NT2/D1 (cell line): ENCODE data around the gene CD47.

Source experiments
- DNase-seq: peaks from one replicate; pipeline ENCODE4 v3.0.0-alpha.2; 2011; ENCODE audit warnings: low read depth, low spot score
- H3K27me3 ChIP-seq: 2 replicates; pipeline ENCODE4 v1.6.0; 2011; ENCODE audit warnings: mild to moderate bottlenecking; ENCODE audit not compliant: insufficient read length, insufficient read depth
- H3K36me3 ChIP-seq: 2 replicates; pipeline ENCODE4 v1.6.1; 2011; ENCODE audit warnings: mild to moderate bottlenecking, low read length, mixed read lengths; ENCODE audit not compliant: insufficient read depth, insufficient read length
- H3K4me1 ChIP-seq: 2 replicates; pipeline ENCODE4 v1.5.1; 2011; ENCODE audit not compliant: insufficient read depth, insufficient read length
- H3K4me3 ChIP-seq: 2 replicates; pipeline ENCODE4 v1.5.1; 2011; ENCODE audit warnings: low read depth; ENCODE audit not compliant: insufficient read length
- H3K9ac ChIP-seq: 2 replicates; pipeline ENCODE4 v1.6.0; 2011; ENCODE audit warnings: low read depth; ENCODE audit not compliant: insufficient read length
- H3K9me3 ChIP-seq: 2 replicates; pipeline ENCODE4 v1.5.1; 2011; ENCODE audit warnings: mild to moderate bottlenecking, low read length; ENCODE audit not compliant: insufficient read depth
- SUZ12 ChIP-seq: IDR thresholded peaks from 2 replicates; pipeline ENCODE4 v1.6.1; 2011; ENCODE audit not compliant: insufficient read length, insufficient read depth; ENCODE audit errors: extremely low read depth
- YY1 ChIP-seq: IDR thresholded peaks from 2 replicates; pipeline ENCODE4 v1.6.1; 2011; ENCODE audit not compliant: insufficient read length, insufficient read depth
- ZNF274 ChIP-seq: IDR thresholded peaks from 2 replicates; pipeline ENCODE4 v1.6.1; 2011; ENCODE audit warnings: mild to moderate bottlenecking, low read depth, low read length

CD47 gene

GRCh38 chr3:108131475-108132134 lies 40.8 kb upstream of the CD47 start:
- no peaks in the 10 kb centered on the region for H3K4me1 ChIP-seq

GRCh38 chr3:108130701-108131474 lies 40.1 kb upstream of the CD47 start:
- H3K4me3 ChIP-seq, result no peak overlapping the region
- TF ChIP-seq YY1 (no peak), SUZ12 (no peak), ZNF274 (no peak)
- no peak for DNase-seq
- no peaks in the 10 kb centered on the region for H3K9me3 ChIP-seq
- H3K9ac ChIP-seq, result no peak overlapping the region
- no peaks in the 10 kb centered on the region for H3K27me3 ChIP-seq
- no peaks in the 10 kb centered on the region for H3K36me3 ChIP-seq
- H3K4me1 ChIP-seq, result no peaks in the 10 kb centered on the region

More at GRCh38 chr3:108131475-108132134, 40.8 kb upstream of the CD47 start:
- TF ChIP-seq ZNF274, result no peak
- TF ChIP-seq SUZ12, result no peak
- no peak for TF ChIP-seq YY1
- no peaks in the 10 kb centered on the region for H3K36me3 ChIP-seq
- no peak for DNase-seq
- H3K9me3 ChIP-seq, result no peaks in the 10 kb centered on the region
- H3K4me3 ChIP-seq, result no peak overlapping the region
- no peak overlapping the region for H3K9ac ChIP-seq
- no peaks in the 10 kb centered on the region for H3K27me3 ChIP-seq

- Histone ChIP-seq H3K36me3 (no peaks in the 10 kb centered on the region), H3K4me1 (no peaks in the 10 kb centered on the region), H3K9ac (no peak overlapping the region), H3K27me3 (no peaks in the 10 kb centered on the region), H3K4me3 (no peak overlapping the region), H3K9me3 (no peaks in the 10 kb centered on the region)
- no peak for DNase-seq
- TF ChIP-seq YY1 (no peak), ZNF274 (no peak), SUZ12 (no peak)
These were observed 39.4 kb upstream of the CD47 start for GRCh38 chr3:108130236-108130635.

GRCh38 chr3:108127301-108127988 lies 36.6 kb upstream of the CD47 start:
- Histone ChIP-seq H3K4me1 (no peaks in the 10 kb centered on the region), H3K27me3 (no peaks in the 10 kb centered on the region), H3K9ac (no peak overlapping the region), H3K36me3 (no peaks in the 10 kb centered on the region), H3K4me3 (no peak overlapping the region), H3K9me3 (no peaks in the 10 kb centered on the region)
- no peak for TF ChIP-seq YY1
- no peak for TF ChIP-seq ZNF274
- TF ChIP-seq SUZ12, result no peak
- DNase-seq, result no peak

- Histone ChIP-seq H3K4me1 (no peaks in the 10 kb centered on the region), H3K27me3 (no peaks in the 10 kb centered on the region), H3K36me3 (no peaks in the 10 kb centered on the region), H3K4me3 (no peak overlapping the region), H3K9ac (no peak overlapping the region), H3K9me3 (no peaks in the 10 kb centered on the region)
- no peak for TF ChIP-seq SUZ12
- no peak for TF ChIP-seq ZNF274
- TF ChIP-seq YY1, result no peak
- DNase-seq, result no peak
These were observed 35.5 kb upstream of the CD47 start for GRCh38 chr3:108126348-108126747.

- H3K4me3 ChIP-seq, result no peak overlapping the region
These were observed 34.8 kb upstream of the CD47 start for GRCh38 chr3:108125550-108126071.

More at GRCh38 chr3:108125550-108126071, 34.8 kb upstream of the CD47 start:
- Histone ChIP-seq H3K9me3 (no peaks in the 10 kb centered on the region), H3K4me1 (no peaks in the 10 kb centered on the region), H3K9ac (no peak overlapping the region), H3K27me3 (no peaks in the 10 kb centered on the region), H3K36me3 (no peaks in the 10 kb centered on the region)
- no peak for TF ChIP-seq ZNF274
- no peak for TF ChIP-seq YY1
- no peak for TF ChIP-seq SUZ12
- no peak for DNase-seq
